ENCODE data around the gene LDB2.

- TF ChIP-seq CTCF (conservative IDR thresholded peaks at IDR 0.05 in 1 of 2, IDR thresholded peaks at IDR 0.05 in 1 of 2; ENCODE audit: low read depth in 1 of 2, low read length in 2 of 2) (no peak), EZH2 (IDR thresholded peaks at IDR 0.05; ENCODE audit: low read length, missing control alignments) (no peak)
These were observed 10.1 kb upstream of the LDB2 start for GRCh38 chr4:16908377-16909021.
